IPS-20b (cell line): ENCODE measurements around the gene MRPL9.

Source experiments
- H3K27ac ChIP-seq: one replicate; pipeline ENCODE4 v1.5.1; 2013; ENCODE audit warnings: low read length
- H3K27me3 ChIP-seq: 2 replicates; pipeline ENCODE4 v1.6.1; 2013; ENCODE audit warnings: mild to moderate bottlenecking, low read length, inconsistent platforms; ENCODE audit not compliant: insufficient read depth
- H3K36me3 ChIP-seq: 2 replicates; pipeline ENCODE4 v1.6.1; 2013; ENCODE audit warnings: low read depth, mild to moderate bottlenecking, inconsistent platforms, low read length, moderate library complexity; ENCODE audit not compliant: insufficient read depth
- H3K4me1 ChIP-seq: 2 replicates; pipeline ENCODE4 v1.6.1; 2013; ENCODE audit warnings: mild to moderate bottlenecking, control low read depth, inconsistent platforms, low read length, moderate library complexity; ENCODE audit not compliant: insufficient read depth
- H3K4me3 ChIP-seq: 2 replicates; pipeline ENCODE4 v1.5.1; 2013; ENCODE audit warnings: mild to moderate bottlenecking, low read length, inconsistent platforms
- H3K9ac ChIP-seq: 2 replicates; pipeline ENCODE4 v1.6.1; 2013; ENCODE audit warnings: low read depth, mild to moderate bottlenecking, inconsistent platforms, low read length, moderate library complexity
- H3K9me3 ChIP-seq: 2 replicates; pipeline ENCODE4 v1.6.1; 2013; ENCODE audit warnings: mild to moderate bottlenecking, low read depth, low read length, inconsistent platforms; ENCODE audit not compliant: insufficient read depth

MRPL9 gene

GRCh38 chr1:151723726-151724370 lies 39.4 kb downstream of the MRPL9 start:
- H3K4me1 ChIP-seq: peaks cover 19% of the 10 kb centered on the region; the same call in 1 of the 2 replicates
- peaks cover 70% of the 10 kb centered on the region for H3K27me3 ChIP-seq
- no peak overlapping the region for H3K27ac ChIP-seq

DNA sequence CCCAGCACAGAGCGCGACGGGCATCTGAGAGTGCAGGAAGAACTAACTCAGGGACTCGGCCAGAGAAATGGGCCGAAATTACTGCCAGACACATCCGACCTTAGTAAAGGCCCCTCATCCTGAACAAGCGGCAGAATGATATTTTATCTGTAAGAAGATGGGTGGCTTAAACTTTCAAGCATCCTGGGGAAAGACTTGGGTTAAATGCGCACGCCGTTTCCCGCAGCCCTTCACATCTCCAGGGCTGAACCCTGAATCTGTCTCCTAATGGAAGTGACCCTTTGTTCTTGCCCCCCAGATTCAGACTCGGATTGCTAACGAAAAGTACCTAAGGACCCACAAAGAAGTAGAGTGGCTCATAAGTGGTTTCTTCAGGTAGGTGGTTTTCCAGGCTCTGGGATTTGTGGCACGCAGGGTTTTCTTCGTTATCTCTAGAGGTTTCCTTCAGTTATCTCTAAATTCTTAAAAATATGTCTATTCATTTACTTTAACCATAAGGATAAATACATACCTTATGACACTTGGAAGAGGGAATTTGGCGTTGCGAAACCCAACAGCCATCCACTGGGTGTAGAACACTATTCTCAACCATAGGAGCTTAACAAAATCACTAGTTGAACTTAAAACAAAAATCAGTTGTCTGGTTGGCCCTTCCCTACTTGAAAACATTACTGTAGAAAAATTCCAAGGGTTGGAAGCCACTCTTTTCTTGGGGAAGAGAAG lies 41.3 kb downstream of the MRPL9 start:
- peaks cover 11% of the 10 kb centered on the region; the same call in 1 of the 2 replicates for H3K4me1 ChIP-seq
- no peaks in the 10 kb centered on the region for H3K36me3 ChIP-seq
- H3K4me3 ChIP-seq: peak overlapping the region; percentile 76; the same call in 1 of the 2 replicates
- H3K9me3 ChIP-seq: no peaks in the 10 kb centered on the region
- H3K27me3 ChIP-seq: peaks cover 74% of the 10 kb centered on the region
- no peak overlapping the region for H3K27ac ChIP-seq
- H3K9ac ChIP-seq: no peak overlapping the region

More at GRCh38 chr1:151723726-151724370, 39.4 kb downstream of the MRPL9 start:
- Histone ChIP-seq H3K36me3 (no peaks in the 10 kb centered on the region), H3K9ac (peak overlapping the region; percentile 35; the same call in 1 of the 2 replicates), H3K4me3 (no peak overlapping the region), H3K9me3 (no peaks in the 10 kb centered on the region)

DNA sequence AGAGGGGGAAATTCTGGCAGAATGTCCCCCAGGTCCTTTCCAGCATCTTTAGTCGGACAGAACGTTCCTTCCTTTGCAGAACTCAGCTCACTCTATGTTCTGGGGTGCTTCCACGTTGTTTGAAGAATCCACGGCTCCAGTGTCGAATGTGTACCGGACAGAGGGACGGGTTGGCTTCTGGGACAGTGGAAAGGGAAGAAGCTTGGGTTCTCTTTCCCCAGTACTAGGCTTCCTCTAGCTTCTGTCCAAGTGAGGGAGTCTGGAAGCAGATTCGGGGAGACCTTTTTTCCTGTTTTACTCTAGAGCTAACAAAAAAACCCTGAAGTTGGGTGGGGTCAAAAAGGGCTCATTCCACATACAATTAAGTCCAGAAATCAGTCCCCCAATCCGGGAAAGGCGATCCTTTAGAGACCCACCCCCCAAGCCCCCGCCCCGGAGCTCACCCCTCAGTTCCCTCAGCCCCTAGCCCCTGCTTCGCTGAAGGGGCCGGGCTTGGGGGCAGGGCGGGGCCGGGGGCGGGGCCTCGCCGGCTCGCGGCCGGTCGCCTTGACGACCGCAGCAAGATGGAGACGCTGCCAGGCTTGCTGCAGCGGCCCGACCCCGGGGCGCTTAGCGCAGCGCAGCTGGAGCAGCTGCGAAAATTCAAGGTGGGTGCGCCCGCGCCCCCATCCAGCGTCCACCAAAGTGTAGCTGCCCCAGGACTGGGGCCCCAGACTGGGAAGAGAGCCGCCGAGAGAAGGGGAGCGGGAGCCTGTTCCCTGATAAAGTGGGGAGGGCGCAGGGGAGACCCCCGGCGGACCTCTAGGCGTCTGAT lies 42.1 kb downstream of the MRPL9 start, which contains the start of gene RIIAD1:
Gene RIIAD1, plus strand, starts transcription at position 549 of the 814 bp plus-strand sequence. Its CDS starts 15 bp downstream, at position 564.
- Histone ChIP-seq H3K27me3 (peaks cover 76% of the 10 kb centered on the region), H3K4me3 (peak within 1 kb of the TSS; percentile 76), H3K36me3 (no peaks in the 10 kb centered on the region), H3K9ac (no peak within 1 kb of the TSS), H3K9me3 (no peaks in the 10 kb centered on the region), H3K27ac (no peak within 1 kb of the TSS), H3K4me1 (peaks cover 11% of the 10 kb centered on the region; the same call in 1 of the 2 replicates)

DNA sequence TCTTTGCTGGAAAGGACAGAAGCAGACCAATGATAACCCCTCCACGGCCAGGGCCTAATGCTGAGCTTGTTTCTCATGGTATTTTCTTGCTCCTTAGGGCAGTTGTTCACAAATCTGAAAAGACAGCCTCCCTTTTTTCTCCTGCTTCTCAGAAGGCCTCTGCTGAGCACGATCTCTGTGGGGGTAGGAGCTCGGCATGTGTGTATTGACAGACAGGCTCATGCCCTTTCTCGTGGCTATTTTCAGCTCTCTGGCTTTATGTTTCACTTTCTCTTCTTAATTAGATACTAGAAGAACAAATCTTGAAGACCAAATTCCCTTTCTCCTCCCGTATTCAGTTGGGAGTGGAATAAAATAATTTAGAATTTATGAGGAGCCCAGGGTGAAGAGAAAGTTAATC lies 42.7 kb downstream of the MRPL9 start:
- H3K36me3 ChIP-seq: no peaks in the 10 kb centered on the region
- H3K4me3 ChIP-seq: no peak overlapping the region; the same call in 1 of the 2 replicates
- peaks cover 11% of the 10 kb centered on the region; the same call in 1 of the 2 replicates for H3K4me1 ChIP-seq
- H3K9ac ChIP-seq: no peak overlapping the region
- no peaks in the 10 kb centered on the region for H3K9me3 ChIP-seq
- peaks cover 76% of the 10 kb centered on the region for H3K27me3 ChIP-seq
- no peak overlapping the region for H3K27ac ChIP-seq

DNA sequence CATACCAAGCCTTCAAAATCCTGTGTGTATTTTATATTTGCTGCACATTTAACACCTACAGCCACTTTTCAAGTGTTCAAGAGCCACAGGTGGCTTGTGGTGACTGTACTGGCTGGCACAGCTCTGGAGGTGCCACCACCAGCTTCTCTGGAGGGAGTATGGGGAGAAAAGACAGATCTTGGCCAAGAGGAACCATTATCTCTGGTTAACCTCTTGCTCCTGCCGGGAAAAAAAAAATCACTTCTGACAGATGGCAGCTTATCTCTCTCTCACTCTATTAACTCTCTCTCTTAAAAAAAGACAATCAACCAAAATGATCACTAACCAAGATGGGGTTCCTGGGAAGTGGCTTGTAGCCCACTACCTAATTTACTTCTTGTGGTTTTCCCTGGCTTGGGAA lies 43.2 kb downstream of the MRPL9 start:
- peaks cover 80% of the 10 kb centered on the region for H3K27me3 ChIP-seq
- H3K4me3 ChIP-seq: no peak overlapping the region

DNA sequence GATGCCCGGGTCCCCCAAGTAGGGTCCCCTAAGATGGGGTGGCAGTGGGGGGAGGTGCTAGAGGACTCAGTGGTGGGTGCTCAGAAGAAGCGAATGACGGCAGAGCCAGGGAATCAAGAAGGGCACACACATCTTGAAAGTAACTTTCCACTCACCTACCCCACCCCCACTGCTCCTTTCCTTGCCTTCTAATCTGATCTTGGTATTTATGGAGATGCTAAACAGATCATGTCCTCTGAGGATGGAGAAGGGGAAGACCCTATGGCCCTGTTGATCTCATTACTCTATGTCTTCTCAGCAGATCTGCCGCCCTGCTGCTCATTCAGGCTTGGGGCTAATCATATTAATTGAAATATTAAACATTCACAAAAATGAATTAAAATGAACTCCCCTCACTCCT lies 44.6 kb downstream of the MRPL9 start:
- H3K36me3 ChIP-seq: no peaks in the 10 kb centered on the region
- peaks cover 5% of the 10 kb centered on the region; the same call in 1 of the 2 replicates for H3K4me1 ChIP-seq
- no peak overlapping the region for H3K27ac ChIP-seq
- H3K9ac ChIP-seq: no peak overlapping the region
- H3K4me3 ChIP-seq: no peak overlapping the region
- no peaks in the 10 kb centered on the region for H3K9me3 ChIP-seq
- H3K27me3 ChIP-seq: peaks cover 77% of the 10 kb centered on the region

More for the DNA sequence above, 43.2 kb downstream of the MRPL9 start:
- Histone ChIP-seq H3K9me3 (no peaks in the 10 kb centered on the region), H3K36me3 (no peaks in the 10 kb centered on the region), H3K9ac (no peak overlapping the region), H3K4me1 (peaks cover 11% of the 10 kb centered on the region; the same call in 1 of the 2 replicates), H3K27ac (no peak overlapping the region)

- H3K9ac ChIP-seq: no peak overlapping the region
- no peaks in the 10 kb centered on the region for H3K9me3 ChIP-seq
- no peaks in the 10 kb centered on the region for H3K36me3 ChIP-seq
- H3K4me3 ChIP-seq: no peak overlapping the region
- peaks cover 4% of the 10 kb centered on the region; the same call in 1 of the 2 replicates for H3K4me1 ChIP-seq
- H3K27ac ChIP-seq: no peak overlapping the region
- H3K27me3 ChIP-seq: peaks cover 70% of the 10 kb centered on the region
Measured at GRCh38 chr1:151718011-151718431, 45.3 kb downstream of the MRPL9 start.

- peak within 1 kb of the TSS; percentile 90 for H3K27ac ChIP-seq
- H3K27me3 ChIP-seq: peaks cover 60% of the 10 kb centered on the region
- H3K9me3 ChIP-seq: no peaks in the 10 kb centered on the region
- peak within 1 kb of the TSS; percentile 63 for H3K4me3 ChIP-seq
- H3K9ac ChIP-seq: no peak within 1 kb of the TSS
- no peaks in the 10 kb centered on the region for H3K36me3 ChIP-seq
- H3K4me1 ChIP-seq: peaks cover 3% of the 10 kb centered on the region; the same call in 1 of the 2 replicates
Measured at GRCh38 chr1:151716771-151717631, 46.3 kb downstream of the MRPL9 start, which contains the start of gene CELF3. CELF3 (minus strand) TSS chr1:151716803; CDS start chr1:151716020, 783 bp downstream.

GRCh38 chr1:151716405-151716762 lies 46.9 kb downstream of the MRPL9 start:
- Histone ChIP-seq H3K27ac (no peak overlapping the region), H3K4me3 (peak overlapping the region; percentile 63), H3K9me3 (no peaks in the 10 kb centered on the region), H3K4me1 (no peaks in the 10 kb centered on the region; the same call in 1 of the 2 replicates), H3K27me3 (peaks cover 54% of the 10 kb centered on the region), H3K9ac (no peak overlapping the region), H3K36me3 (no peaks in the 10 kb centered on the region)

DNA sequence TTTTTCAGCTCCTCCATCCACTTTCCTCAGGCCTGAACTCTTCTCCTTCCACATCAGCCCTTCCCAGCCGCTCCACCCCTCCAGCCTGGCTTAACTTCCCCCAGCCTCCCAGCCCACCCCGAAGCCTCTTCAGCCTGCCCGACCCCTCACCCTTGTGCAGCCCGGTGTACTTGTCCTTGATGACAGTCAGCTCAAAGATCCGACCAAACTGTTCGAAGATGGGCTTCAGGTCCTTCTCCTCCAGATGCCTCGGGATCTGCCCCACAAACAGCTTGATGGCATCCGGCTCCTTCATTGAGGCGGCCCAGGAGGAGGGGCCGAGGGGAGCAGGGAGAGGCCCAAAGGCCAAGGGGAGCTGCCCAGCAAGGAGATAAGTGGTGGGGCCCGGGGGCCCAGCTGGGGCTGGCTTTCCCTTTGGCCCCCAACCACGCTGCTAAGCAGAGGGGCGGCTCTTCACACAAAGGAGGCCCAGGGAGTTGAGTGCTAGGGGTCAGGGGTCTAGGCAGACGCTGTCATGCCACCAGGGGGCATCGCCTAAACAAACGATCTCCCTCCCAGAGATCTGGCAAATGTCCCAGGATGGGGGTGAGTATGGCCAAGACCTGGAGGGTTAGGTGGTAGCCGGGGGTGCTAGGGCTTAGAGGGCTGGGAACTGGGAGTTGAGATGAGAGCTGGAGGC lies 47.4 kb downstream of the MRPL9 start:
- H3K27me3 ChIP-seq: peaks cover 51% of the 10 kb centered on the region
- peak overlapping the region; percentile 63 for H3K4me3 ChIP-seq
- H3K4me1 ChIP-seq: no peaks in the 10 kb centered on the region; the same call in 1 of the 2 replicates

More for the DNA sequence above, 47.4 kb downstream of the MRPL9 start:
- Histone ChIP-seq H3K36me3 (no peaks in the 10 kb centered on the region), H3K27ac (no peak overlapping the region), H3K9me3 (no peaks in the 10 kb centered on the region), H3K9ac (no peak overlapping the region)
